Measurements from ENCODE around the gene SLC17A7. TPM values are rescaled to one million over a fixed set of nuclear protein-coding genes. Genes with fewer than 3 reads are reported as not detected.
"Not testable (repeated sequence)": the region's sequence is repeated elsewhere in the genome, so short reads cannot be mapped to it uniquely, and the experiment has no call there.

Gene SLC17A7
- total and polyA plus RNA-seq, 9 donors: 0.15 to 2.5 (median 0.19) TPM; not detected in 2

DNA sequence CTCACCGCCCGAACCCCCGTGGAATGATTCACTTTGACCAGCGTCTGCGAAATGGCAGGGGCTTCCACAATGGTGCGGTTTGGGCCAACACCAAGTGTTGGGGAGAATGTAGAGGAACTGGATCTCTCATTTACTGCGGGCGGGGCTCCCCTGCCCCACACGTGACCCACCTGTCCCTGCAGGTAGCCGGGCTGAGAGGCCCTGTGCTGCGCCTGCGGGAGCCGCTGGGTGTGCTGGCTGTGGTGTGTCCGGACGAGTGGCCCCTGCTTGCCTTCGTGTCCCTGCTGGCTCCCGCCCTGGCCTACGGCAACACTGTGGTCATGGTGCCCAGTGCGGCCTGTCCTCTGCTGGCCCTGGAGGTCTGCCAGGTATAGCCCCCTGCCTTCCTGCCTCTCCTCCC lies 26.9 kb upstream of the SLC17A7 start:
- WGBS, 3 donors: 89 to 90% (median 89%) methylated on average over 19 of the region's 19 CpGs
- no peak overlapping the region for H3K27ac ChIP-seq
- no peaks in the 10 kb centered on the region for H3K4me1 ChIP-seq (ENCODE audit: insufficient read depth)

DNA sequence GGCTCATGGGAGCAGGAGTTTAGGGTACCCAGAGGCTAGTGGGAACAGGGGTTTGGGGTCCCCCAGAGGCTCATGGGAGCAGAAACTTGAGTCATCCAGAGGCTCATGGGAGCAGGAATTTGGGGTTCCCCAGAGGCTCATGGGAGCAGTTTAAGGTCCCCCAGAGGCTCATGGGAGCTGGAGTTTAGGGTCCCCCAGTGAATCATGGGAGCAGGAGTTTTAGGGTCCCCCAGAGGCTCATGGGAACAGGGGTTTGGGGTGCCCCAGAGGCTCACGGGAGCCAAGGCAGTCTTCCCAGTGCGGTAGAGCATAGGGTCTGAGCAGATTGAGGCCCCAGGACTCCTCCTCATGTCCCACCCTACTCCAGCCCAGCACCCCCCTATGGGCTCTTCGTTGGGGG lies 24.0 kb upstream of the SLC17A7 start:
- Histone ChIP-seq H3K36me3 (no peaks in the 10 kb centered on the region), H3K9me3 (no peaks in the 10 kb centered on the region), H3K4me3 (no peak overlapping the region), H3K27me3 (no peaks in the 10 kb centered on the region), H3K4me1 (ENCODE audit: insufficient read depth) (no peaks in the 10 kb centered on the region), H3K27ac (no peak overlapping the region)
- 87 to 92% (median 91%) methylated on average over 3 of the region's 3 CpGs for WGBS, 3 donors
- intact Hi-C loops (cut with DNase I): no loop called here
- no peak for DNase-seq
- TF ChIP-seq POLR2A (IDR thresholded peaks at IDR 0.05): no peak

More for the DNA sequence above, 26.9 kb upstream of the SLC17A7 start:
- no peak for DNase-seq
- intact Hi-C loops (cut with DNase I): no loop called here
- H3K36me3 ChIP-seq: no peaks in the 10 kb centered on the region
- H3K27me3 ChIP-seq: no peaks in the 10 kb centered on the region
- H3K4me3 ChIP-seq: no peak overlapping the region
- no peaks in the 10 kb centered on the region for H3K9me3 ChIP-seq
- TF ChIP-seq, protein P1, sequence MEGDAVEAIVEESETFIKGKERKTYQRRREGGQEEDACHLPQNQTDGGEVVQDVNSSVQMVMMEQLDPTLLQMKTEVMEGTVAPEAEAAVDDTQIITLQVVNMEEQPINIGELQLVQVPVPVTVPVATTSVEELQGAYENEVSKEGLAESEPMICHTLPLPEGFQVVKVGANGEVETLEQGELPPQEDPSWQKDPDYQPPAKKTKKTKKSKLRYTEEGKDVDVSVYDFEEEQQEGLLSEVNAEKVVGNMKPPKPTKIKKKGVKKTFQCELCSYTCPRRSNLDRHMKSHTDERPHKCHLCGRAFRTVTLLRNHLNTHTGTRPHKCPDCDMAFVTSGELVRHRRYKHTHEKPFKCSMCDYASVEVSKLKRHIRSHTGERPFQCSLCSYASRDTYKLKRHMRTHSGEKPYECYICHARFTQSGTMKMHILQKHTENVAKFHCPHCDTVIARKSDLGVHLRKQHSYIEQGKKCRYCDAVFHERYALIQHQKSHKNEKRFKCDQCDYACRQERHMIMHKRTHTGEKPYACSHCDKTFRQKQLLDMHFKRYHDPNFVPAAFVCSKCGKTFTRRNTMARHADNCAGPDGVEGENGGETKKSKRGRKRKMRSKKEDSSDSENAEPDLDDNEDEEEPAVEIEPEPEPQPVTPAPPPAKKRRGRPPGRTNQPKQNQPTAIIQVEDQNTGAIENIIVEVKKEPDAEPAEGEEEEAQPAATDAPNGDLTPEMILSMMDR (IDR thresholded peaks at IDR 0.05): no peak
- TF ChIP-seq POLR2A (IDR thresholded peaks at IDR 0.05) (no peak), EP300 (IDR thresholded peaks at IDR 0.05) (no peak)

DNA sequence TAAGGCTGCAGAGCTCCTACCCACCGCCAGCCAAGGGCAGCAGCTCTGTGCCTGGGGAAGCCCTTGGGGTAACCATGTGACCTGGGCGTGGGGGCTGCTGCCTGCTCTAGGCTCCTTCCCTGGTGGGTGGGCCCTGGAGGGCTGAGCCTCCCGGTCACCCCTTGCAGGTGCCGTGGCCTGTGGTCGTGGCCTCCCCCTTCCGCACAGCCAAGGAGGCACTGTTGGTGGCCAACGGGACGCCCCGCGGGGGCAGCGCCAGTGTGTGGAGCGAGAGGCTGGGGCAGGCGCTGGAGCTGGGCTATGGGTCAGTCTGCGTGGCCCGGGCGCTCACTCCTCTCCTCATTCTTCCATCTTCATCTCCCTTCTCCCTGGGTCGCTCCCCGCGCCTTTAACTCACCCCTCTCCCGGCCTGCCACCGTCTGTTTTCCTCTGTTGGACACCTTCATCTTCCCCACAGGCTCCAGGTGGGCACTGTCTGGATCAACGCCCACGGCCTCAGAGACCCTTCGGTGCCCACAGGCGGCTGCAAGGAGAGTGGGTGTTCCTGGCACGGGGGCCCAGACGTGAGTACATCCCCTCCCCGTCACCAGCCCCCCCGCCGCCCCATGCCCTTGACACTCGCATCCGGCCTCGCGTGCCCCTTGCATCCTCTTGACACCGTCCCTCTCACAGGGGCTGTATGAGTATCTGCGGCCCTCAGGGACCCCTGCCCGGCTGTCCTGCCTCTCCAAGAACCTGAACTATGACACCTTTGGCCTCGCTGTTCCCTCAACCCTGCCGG lies 22.8 kb upstream of the SLC17A7 start:
- Histone ChIP-seq H3K4me3 (no peak overlapping the region), H3K9me3 (no peaks in the 10 kb centered on the region), H3K4me1 (ENCODE audit: insufficient read depth) (no peaks in the 10 kb centered on the region), H3K36me3 (no peaks in the 10 kb centered on the region), H3K27me3 (no peaks in the 10 kb centered on the region), H3K27ac (no peak overlapping the region)
- no peak for DNase-seq
- intact Hi-C loops (cut with DNase I): no loop called here
- 86 to 87% (median 87%) methylated on average over 37 to 39 of the region's 39 CpGs for WGBS, 3 donors
- TF ChIP-seq EP300 (IDR thresholded peaks at IDR 0.05) (no peak), POLR2A (IDR thresholded peaks at IDR 0.05) (no peak)
- TF ChIP-seq, protein P1 (IDR thresholded peaks at IDR 0.05): no peak

DNA sequence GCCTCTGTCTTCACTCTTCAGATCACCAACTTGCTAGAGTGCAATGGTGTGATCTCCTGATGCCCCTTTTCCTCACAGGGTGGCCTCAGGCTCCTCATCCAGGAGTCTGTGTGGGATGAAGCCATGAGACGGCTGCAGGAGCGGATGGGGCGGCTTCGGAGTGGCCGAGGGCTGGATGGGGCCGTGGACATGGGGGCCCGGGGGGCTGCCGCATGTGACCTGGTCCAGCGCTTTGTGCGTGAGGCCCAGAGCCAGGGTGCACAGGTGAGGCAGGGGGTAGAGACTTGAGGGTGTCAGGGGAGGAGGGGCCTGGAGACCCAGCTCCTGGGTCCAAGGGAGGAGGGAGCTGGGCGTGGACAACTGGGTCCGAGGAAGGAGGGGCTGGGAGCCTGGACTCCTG lies 21.2 kb upstream of the SLC17A7 start:
- no peak for DNase-seq
- Histone ChIP-seq H3K4me3 (no peak overlapping the region), H3K9me3 (no peaks in the 10 kb centered on the region), H3K27ac (no peak overlapping the region), H3K36me3 (no peaks in the 10 kb centered on the region), H3K4me1 (ENCODE audit: insufficient read depth) (no peaks in the 10 kb centered on the region), H3K27me3 (no peaks in the 10 kb centered on the region)
- intact Hi-C loops (cut with DNase I): no loop called here
- TF ChIP-seq EP300 (IDR thresholded peaks at IDR 0.05): no peak
- TF ChIP-seq, protein P1 (IDR thresholded peaks at IDR 0.05): no peak
- TF ChIP-seq POLR2A (IDR thresholded peaks at IDR 0.05): no peak
- 81 to 87% (median 84%) methylated on average over 12 of the region's 12 CpGs for WGBS, 3 donors

DNA sequence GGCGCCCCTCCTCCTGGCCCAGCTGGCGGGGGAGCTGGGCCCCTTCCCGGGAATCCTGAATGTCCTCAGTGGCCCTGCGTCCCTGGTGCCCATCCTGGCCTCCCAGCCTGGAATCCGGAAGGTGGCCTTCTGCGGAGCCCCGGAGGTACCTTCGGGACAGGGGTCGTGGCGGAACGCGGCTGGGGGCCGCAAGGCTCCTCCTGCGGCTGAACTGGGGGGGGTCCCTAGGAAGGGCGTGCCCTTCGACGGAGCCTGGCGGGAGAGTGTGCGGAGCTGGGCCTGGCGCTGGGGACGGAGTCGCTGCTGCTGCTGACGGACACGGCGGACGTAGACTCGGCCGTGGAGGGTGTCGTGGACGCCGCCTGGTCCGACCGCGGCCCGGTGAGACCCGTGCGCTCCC lies 20.3 kb upstream of the SLC17A7 start:
- Histone ChIP-seq H3K4me1 (ENCODE audit: insufficient read depth) (no peaks in the 10 kb centered on the region), H3K4me3 (no peak overlapping the region), H3K27me3 (no peaks in the 10 kb centered on the region), H3K36me3 (no peaks in the 10 kb centered on the region), H3K9me3 (no peaks in the 10 kb centered on the region), H3K27ac (no peak overlapping the region)
- intact Hi-C loops (cut with DNase I): no loop called here
- TF ChIP-seq EP300 (IDR thresholded peaks at IDR 0.05): no peak
- TF ChIP-seq POLR2A (IDR thresholded peaks at IDR 0.05): no peak
- TF ChIP-seq, protein P1 (IDR thresholded peaks at IDR 0.05): no peak
- DNase-seq: no peak
- WGBS, 3 donors: 97% methylated on average over 34 to 37 of the region's 37 CpGs

DNA sequence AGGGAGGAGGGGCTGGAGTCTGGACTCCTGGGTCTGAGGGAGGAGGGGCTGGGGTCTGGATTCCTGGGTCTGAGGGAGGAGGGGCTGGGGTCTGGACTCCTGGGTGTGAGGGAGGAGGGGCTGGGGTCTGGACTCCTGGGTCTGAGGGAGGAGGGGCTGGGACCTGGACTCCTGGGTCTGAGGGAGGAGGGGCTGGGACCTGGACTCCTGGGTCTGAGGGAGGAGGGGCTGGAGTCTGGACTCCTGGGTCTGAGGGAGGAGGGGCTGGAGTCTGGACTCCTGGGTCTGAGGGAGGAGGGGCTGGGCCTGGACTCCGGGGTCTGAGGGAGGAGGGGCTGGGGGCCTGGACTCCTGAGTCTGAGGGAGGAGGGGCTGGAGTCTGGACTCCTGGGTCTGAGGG lies 19.8 kb upstream of the SLC17A7 start:
- H3K4me1 ChIP-seq (ENCODE audit: insufficient read depth); DNase-seq; H3K27ac ChIP-seq; H3K27me3 ChIP-seq; H3K36me3 ChIP-seq; H3K9me3 ChIP-seq; intact Hi-C loops (cut with DNase I); H3K4me3 ChIP-seq: not testable (repeated sequence)
- 0% methylated on average over 1 of the region's 1 CpG; no CpG with 5 or more reads in 2 of the 3 donors for WGBS, 3 donors

Data from ovary (tissue), 9 donors.